K562 (cell line): Measurements from ENCODE around the gene MYH6. TPM values are rescaled to one million over a fixed set of nuclear protein-coding genes. Genes with fewer than 3 reads are reported as not detected.

Experiments used
- FOXK2 ChIP-seq, 2 experiments: fragments of 450-650 bp; IDR thresholded peaks in 1 of 2; conservative IDR thresholded peaks in 1 of 2; 2 replicates each; pipeline ENCODE4 v1.6.1; 2016; ENCODE audit warnings: low read depth in 2 of 2, mild to moderate bottlenecking in 1 of 2
- ZNF318 ChIP-seq, 2 experiments: fragments of 450-650 bp; IDR thresholded peaks; 2 replicates each; pipeline ENCODE4 v1.6.1; 2016; ENCODE audit warnings: mild to moderate bottlenecking in 2 of 2, borderline replicate concordance in 1 of 2, low read depth in 1 of 2, moderate library complexity in 1 of 2
- polyA plus RNA-seq, 8 experiments: library from polyadenylated mRNA; depleted of rRNA in 4 of 8; stranded (reverse) in 5 of 8; unstranded in 3 of 8; fragments of >200 nt; fragmentation: Nextera tagmentation in 2 of 8; fragmentation: Illumina TruSeq in 1 of 8; extraction: Ambion mirVana in 2 of 8; extraction: Trizol in 1 of 8; gene quantifications; 2 replicates each; pipeline versions ENCODE4 v1.2.1 to v1.2.3, GENCODE V29; 2011 to 2014; ENCODE audit warnings: inconsistent platforms in 1 of 8, missing spikeins in 1 of 8
- total RNA-seq, 7 experiments: library from RNA; depleted of rRNA in 6 of 7; stranded (reverse); fragments of >200 nt in 6 of 7; fragmentation: Illumina TruSeq in 2 of 7; extraction: Trizol in 2 of 7; gene quantifications; 2 replicates each; pipeline versions ENCODE4 v1.2.1 to v1.2.3, GENCODE V29; 2011 to 2021; ENCODE audit warnings: low replicate concordance in 1 of 7

Gene MYH6
- total and polyA plus RNA-seq, 9 of the 15 experiments (the other 6 are each of a cell fraction or from before 2014, with no cell fraction given), result not detected

GRCh38 chr14:23399136-23399535 lies 8.9 kb downstream of the MYH6 start (continued):
- TF ChIP-seq ZNF318 (IDR thresholded peaks at IDR 0.05; ENCODE audit: borderline replicate concordance in 1 of 2, low read depth in 1 of 2) (no peak), FOXK2 (conservative IDR thresholded peaks at IDR 0.05 in 1 of 2, IDR thresholded peaks at IDR 0.05 in 1 of 2; ENCODE audit: low read depth in 2 of 2) (no peak)
